HG03457 (cell line): ENCODE results near the gene GREM1.

Source experiments
- ATAC-seq: cut with Tn5 transposase; IDR thresholded peaks from one replicate; pipeline ENCODE4 v1.9.1; 2021; ENCODE audit warnings: moderate number of reproducible peaks; ENCODE audit not compliant: unreplicated experiment

GREM1 gene

GRCh38 chr15:32717426-32718226 is at the start of gene GREM1:
Gene GREM1, plus strand, starts transcription at chr15:32718004. Its CDS starts 12,687 bp downstream, at chr15:32730691.
- ATAC-seq = no peak

DNA sequence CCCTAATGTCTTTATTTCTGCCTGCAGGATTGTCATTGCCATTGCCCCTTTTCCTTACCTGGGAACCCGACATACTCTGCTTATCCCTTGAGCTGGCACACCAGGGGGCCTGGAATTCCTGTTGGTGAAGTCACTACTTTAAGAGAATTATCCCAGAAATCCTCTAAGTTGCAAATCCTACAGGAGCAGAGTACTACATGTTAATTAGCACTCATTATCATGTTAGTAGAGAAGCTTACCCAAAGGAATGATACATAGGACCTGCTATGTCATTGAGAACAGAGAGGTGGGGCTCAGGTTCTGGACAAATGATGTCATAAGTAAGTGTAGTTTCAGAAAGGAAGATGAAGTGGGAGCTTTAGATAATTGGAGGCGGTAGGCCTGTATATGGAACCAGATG is 48.9 kb upstream of the GREM1 start:
- ATAC-seq = no peak

GRCh38 chr15:32669896-32670611 is 47.8 kb upstream of the GREM1 start:
- ATAC-seq = no peak

DNA sequence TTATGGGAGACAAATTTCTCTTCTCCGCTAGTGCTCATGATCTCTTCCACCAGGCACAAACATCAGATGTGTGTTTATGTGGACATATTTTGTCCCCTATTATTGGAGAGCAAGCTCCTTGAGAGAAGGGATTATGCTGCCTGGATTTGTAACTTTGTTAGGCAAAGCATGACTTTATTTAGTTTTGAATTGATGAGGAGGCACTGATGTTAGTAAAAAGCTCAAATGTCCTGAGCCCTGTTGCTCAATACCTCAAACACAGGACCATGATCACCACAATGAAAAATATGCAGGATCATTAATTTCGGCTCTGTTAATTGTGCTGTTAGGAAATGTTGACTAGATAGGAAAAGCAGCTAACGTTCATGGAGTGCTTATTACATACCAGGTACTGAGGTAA is 47.2 kb upstream of the GREM1 start:
- ATAC-seq = no peak

GRCh38 chr15:32671339-32672325 is 46.2 kb upstream of the GREM1 start:
- no peak for ATAC-seq

GRCh38 chr15:32674681-32675080 is 43.1 kb upstream of the GREM1 start:
- no peak for ATAC-seq

- ATAC-seq = no peak
These were observed 42.3 kb upstream of the GREM1 start for GRCh38 chr15:32675466-32675865.

DNA sequence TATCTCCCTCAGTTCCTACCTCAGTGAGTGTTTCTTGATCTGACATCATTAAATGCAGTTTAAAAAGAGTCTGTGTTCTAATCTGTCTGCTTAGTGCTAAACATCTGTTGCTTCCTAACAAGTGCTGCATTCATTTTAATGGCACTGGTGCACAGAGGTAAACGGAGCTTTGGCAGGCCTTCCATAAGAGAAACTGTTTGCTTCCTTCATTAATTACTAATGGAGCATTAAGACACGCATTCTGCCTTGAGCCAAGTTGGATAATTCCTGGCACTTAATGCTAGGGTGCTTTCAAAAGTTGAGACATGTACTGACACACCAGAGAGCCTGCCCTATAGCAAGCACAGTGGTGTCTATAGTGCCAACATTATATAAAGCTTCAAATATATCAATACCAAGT is 41.6 kb upstream of the GREM1 start:
- ATAC-seq = no peak

DNA sequence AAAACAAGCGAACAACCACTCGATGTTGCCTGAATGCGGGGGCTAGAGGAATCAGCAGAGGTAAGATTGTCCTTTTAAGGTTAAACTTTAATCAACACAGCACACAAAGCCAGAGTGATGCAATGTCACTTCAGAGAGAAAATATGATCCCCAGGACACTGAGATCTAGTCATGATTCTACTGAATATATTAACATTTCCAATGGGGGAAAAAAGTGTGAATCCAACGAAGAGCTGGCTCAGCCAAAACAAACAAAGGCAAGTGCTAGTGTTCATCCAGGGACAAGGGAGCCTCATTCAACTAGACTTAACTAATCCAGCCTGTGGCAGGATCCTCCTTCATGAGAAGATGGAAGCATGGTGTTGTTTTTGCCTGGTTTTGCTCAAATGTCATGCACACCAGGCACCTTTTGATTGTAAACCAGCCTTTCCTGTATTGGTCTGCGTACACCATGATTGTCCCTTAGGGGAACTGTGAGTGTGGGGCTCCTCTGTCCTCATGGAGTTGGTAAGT is 40.5 kb upstream of the GREM1 start:
- no peak for ATAC-seq

DNA sequence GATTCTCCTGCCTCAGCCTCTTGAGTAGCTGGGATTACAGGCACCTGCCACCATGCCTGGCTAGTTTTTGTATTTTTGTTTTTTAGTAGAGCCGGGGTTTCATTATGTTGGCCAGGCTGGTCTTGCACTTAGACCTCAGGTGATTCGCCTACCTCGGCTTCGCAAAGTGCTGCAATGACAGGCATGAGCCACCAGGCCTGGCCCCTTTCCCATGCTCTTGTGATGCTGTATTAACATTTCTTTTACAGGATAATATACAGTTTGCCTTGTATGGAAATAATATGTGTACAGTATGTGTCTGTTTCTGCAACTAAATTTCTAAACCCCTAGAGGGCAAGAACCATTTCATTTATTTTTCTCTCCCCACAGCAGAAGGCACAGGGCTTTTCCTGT is 38.5 kb upstream of the GREM1 start:
- no peak for ATAC-seq

GRCh38 chr15:32682569-32682968 is 35.2 kb upstream of the GREM1 start:
- ATAC-seq = no peak

DNA sequence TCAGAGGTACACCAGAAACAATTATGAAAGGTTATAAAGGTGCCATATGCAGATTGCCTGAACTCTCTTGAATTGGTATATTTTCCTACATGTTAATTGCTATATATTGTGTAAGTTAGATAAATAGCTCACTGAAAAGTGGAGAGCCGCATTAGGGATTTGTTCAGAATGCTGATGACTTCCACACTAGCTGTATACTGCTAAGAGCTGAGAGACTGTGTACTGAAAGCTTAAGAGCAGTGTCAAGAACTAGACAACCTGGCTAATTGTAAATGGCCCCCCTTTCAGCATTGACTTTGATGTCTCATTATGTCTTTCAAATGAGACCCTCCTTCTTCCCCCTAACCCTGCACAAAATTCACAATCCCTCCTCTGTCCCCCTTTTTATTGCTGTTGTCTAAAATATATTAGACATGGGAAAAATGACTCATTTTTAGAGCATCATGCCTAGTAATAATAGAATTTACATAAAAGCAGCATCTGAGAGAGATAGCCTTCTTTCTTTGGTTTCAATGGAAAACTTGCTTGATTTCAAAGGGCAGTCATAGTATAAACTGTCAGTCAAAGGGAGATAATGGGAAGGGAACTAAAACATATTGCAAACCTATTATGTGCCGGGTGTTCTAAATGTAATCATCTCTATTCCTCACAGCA is 34.7 kb upstream of the GREM1 start:
- ATAC-seq = no peak

- no peak for ATAC-seq
These were observed 33.8 kb upstream of the GREM1 start for GRCh38 chr15:32683906-32684584.

GRCh38 chr15:32685576-32685975 is 32.2 kb upstream of the GREM1 start:
- ATAC-seq = no peak

DNA sequence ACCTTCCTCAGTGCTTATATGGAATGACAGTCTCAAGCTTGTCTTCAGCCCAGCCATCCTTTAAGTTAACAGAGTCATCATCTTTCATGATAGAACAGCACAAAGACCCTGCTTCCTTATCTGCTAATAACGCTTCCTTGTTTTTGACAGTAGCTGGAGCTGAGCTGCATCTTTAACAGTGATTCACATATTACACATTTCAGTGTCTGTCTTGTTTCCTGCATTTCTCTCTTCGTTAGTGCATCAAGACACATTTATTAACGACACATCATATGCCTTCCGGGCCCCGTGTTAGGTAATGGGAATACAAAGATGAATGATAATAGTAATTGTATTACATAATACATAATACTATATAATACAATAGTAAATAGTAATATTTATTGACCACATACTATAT is 30.2 kb upstream of the GREM1 start:
- ATAC-seq = no peak

GRCh38 chr15:32688151-32688639 is 29.6 kb upstream of the GREM1 start:
- ATAC-seq = no peak

GRCh38 chr15:32690941-32691688 is 26.7 kb upstream of the GREM1 start:
- ATAC-seq = no peak

- ATAC-seq = no peak
These were observed 26.1 kb upstream of the GREM1 start for GRCh38 chr15:32691689-32692038.

DNA sequence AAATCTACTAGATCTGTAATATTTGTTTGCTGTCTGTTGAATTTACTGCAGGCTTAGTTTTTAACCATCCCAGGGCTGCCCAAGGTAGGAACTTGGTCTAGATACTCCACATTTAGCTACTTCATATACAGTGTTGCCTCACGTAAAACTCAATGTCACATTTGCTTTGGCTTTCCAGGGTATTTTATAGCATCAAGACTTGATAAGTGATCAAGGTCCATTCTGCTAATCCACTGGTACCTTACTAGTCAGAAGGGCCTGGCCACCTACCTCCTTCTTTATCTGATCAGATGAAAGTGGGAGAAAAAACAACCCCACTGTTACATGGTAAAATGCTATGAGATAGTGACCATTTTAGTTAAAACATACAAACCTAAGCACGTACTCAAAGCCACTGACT is 25.5 kb upstream of the GREM1 start:
- no peak for ATAC-seq
